ENCODE data around the gene PRPS2. TPM values are rescaled to one million over a fixed set of nuclear protein-coding genes. Genes with fewer than 3 reads are reported as not detected.

Gene PRPS2
- total RNA-seq, 4 donors from 2014 or later = 24.3 to 67.5 (median 32.5) TPM

- H3K36me3 ChIP-seq = no peaks in the 10 kb centered on the region
- no peak overlapping the region for H3K27ac ChIP-seq
- WGBS, 2 donors (ENCODE audit: low coverage in 1 of 2) = 53 to 80% methylated on average over 1 to 5 of the region's 5 CpGs
- DNase-seq = no peak
- H3K27me3 ChIP-seq = no peaks in the 10 kb centered on the region
- no peaks in the 10 kb centered on the region for H3K9me3 ChIP-seq
- H3K4me3 ChIP-seq = no peak overlapping the region
- TF ChIP-seq POLR2AphosphoS5 (IDR thresholded peaks at IDR 0.05) (no peak), POLR2A (IDR thresholded peaks at IDR 0.05) (no peak), CTCF (IDR thresholded peaks at IDR 0.05) (no peak), EP300 (IDR thresholded peaks at IDR 0.05; ENCODE audit: low read depth) (no peak)
- intact Hi-C loops (cut with DNase I; ENCODE audit: low total_unique reads) (loop anchor here (10.0 kb wide), 1 partner anchor 77 kb away; no protein-coding TSS in a partner anchor), in situ Hi-C loops (cut with MboI; ENCODE audit: low pct_ligation_motif_present in 1 of 4, low pct_unique_long_range_greater_than_20kb in 1 of 4, low sequenced_read_pairs in 3 of 4) (loop anchor here in 2 of 4 donors (25.0 kb wide), 2 partner anchors 95 to 695 kb away; partner anchors contain the start of gene TLR8 (in 1 of the 2))
- H3K4me1 ChIP-seq = no peaks in the 10 kb centered on the region
Measured at GRCh38 chrX:12817528-12817927, 26.3 kb downstream of the PRPS2 start.

DNA sequence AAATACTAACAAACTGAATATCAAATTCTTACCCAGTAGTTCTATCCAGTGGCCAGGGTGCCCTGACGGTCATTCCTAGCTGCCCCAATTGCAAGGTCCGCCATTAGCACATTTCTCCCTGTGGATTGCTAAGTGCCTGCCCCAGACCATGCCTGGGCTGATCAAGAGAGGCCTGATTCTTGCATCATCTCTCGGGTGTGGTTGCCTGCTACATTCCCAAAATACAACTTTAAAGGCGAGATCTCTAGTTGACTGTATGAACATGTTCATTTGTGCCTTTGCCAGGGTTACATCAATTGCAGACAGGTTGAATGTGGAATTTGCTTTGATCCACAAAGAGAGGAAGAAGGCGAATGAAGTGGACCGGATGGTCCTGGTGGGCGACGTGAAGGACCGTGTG, 28.0 kb downstream of the PRPS2 start:
- Histone ChIP-seq H3K9me3 (no peaks in the 10 kb centered on the region), H3K27me3 (no peaks in the 10 kb centered on the region), H3K4me3 (no peak overlapping the region), H3K4me1 (no peaks in the 10 kb centered on the region), H3K27ac (no peak overlapping the region), H3K36me3 (no peaks in the 10 kb centered on the region)
- DNase-seq = no peak
- 91 to 100% methylated on average over 3 to 9 of the region's 9 CpGs for WGBS, 2 donors (ENCODE audit: low coverage in 1 of 2)
- intact Hi-C loops (cut with DNase I; ENCODE audit: low total_unique reads) = loop anchor here (10.0 kb wide), 1 partner anchor 76 kb away; no protein-coding TSS in a partner anchor
- in situ Hi-C loops (cut with MboI; ENCODE audit: low pct_ligation_motif_present in 1 of 4, low pct_unique_long_range_greater_than_20kb in 1 of 4, low sequenced_read_pairs in 3 of 4) = loop anchor here in 2 of 4 donors (25.0 kb wide), 2 partner anchors 93 to 693 kb away; partner anchors contain the start of gene TLR8 (in 1 of the 2)
- no peak for TF ChIP-seq POLR2AphosphoS5 (IDR thresholded peaks at IDR 0.05)
- TF ChIP-seq EP300 (IDR thresholded peaks at IDR 0.05; ENCODE audit: low read depth) = no peak
- no peak for TF ChIP-seq CTCF (IDR thresholded peaks at IDR 0.05)
- TF ChIP-seq POLR2A (IDR thresholded peaks at IDR 0.05) = no peak

DNA sequence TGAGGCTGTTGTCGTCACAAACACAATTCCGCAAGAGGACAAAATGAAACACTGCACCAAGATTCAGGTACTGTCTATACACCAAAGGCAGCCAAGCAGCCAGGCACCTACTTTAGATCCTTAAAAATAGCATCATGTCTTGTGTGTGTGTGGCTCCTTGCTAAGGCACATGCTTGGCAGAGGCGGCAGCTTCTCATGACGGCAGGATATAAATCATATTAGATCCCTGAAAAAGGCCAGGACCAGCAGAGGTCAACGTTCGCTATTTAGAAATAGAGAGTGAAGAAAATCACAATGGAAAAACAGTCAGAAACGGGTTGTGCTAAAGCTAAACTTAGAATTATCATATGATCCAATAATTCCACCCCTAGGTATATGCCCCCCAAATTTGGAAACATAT, 29.5 kb downstream of the PRPS2 start:
- H3K9me3 ChIP-seq = no peaks in the 10 kb centered on the region
- H3K27ac ChIP-seq = no peak overlapping the region
- H3K4me1 ChIP-seq = no peaks in the 10 kb centered on the region
- no peak for TF ChIP-seq EP300 (IDR thresholded peaks at IDR 0.05; ENCODE audit: low read depth)
- no peak overlapping the region for H3K4me3 ChIP-seq
- H3K27me3 ChIP-seq = no peaks in the 10 kb centered on the region
- WGBS, 2 donors (ENCODE audit: low coverage in 1 of 2) = 90% methylated on average over 7 of the region's 7 CpGs; no CpG with 5 or more reads in 1 of the 2 donors
- H3K36me3 ChIP-seq = no peaks in the 10 kb centered on the region
- in situ Hi-C loops (cut with MboI; ENCODE audit: low pct_ligation_motif_present in 1 of 4, low pct_unique_long_range_greater_than_20kb in 1 of 4, low sequenced_read_pairs in 3 of 4) (loop anchor here in 3 of 4 donors (10.0 to 25.0 kb wide), 3 partner anchors 74 to 692 kb away; partner anchors contain the start of gene TLR8 (in 1 of the 3)), intact Hi-C loops (cut with DNase I; ENCODE audit: low total_unique reads) (no loop called here)
- no peak for DNase-seq

- intact Hi-C loops (cut with DNase I; ENCODE audit: low total_unique reads) (no loop called here), in situ Hi-C loops (cut with MboI; ENCODE audit: low pct_ligation_motif_present in 1 of 4, low pct_unique_long_range_greater_than_20kb in 1 of 4, low sequenced_read_pairs in 3 of 4) (loop anchor here in 3 of 4 donors (10.0 to 25.0 kb wide), 3 partner anchors 70 to 687 kb away; partner anchors contain the start of gene TLR8 (in 1 of the 3))
- H3K9me3 ChIP-seq = no peaks in the 10 kb centered on the region
- TF ChIP-seq EP300 (IDR thresholded peaks at IDR 0.05; ENCODE audit: low read depth) (no peak), POLR2AphosphoS5 (IDR thresholded peaks at IDR 0.05) (no peak), POLR2A (IDR thresholded peaks at IDR 0.05) (no peak), CTCF (IDR thresholded peaks at IDR 0.05) (no peak)
- H3K36me3 ChIP-seq = no peaks in the 10 kb centered on the region
- no peak for DNase-seq
- 80% methylated on average over 9 of the region's 9 CpGs; no CpG with 5 or more reads in 1 of the 2 donors for WGBS, 2 donors (ENCODE audit: low coverage in 1 of 2)
- H3K27ac ChIP-seq = no peak overlapping the region
- no peaks in the 10 kb centered on the region for H3K4me1 ChIP-seq
- H3K4me3 ChIP-seq = no peak overlapping the region
- H3K27me3 ChIP-seq = no peaks in the 10 kb centered on the region
Measured at GRCh38 chrX:12824944-12825343, 33.7 kb downstream of the PRPS2 start.

Data from transverse colon (tissue), 4 donors.